HCT116 (cell line): ENCODE measurements around the gene C9orf43. TPM values are rescaled to one million over a fixed set of nuclear protein-coding genes. Genes with fewer than 3 reads are reported as not detected.

Experiments used
- ATAC-seq: fragments of 200-7000 bp; cut with Tn5 transposase; 2 replicates; pipeline ENCODE4 v1.9.1; 2020; ENCODE audit warnings: mild to moderate bottlenecking, moderate library complexity
- BruUV-seq: library from RNA; stranded (reverse); fragments of 400-500 nt; replicated peaks from 2 replicates; lab custom pipeline; 2021; lab: Mats Ljungman, UMichigan
- CTCF ChIA-PET: fragments of 300-600 bp; sonication (Branson Sonifier 250); formaldehyde crosslinking; loops from one replicate; lab custom pipeline; 2021; ENCODE audit warnings: antibody characterized with exemption; lab: Charles Lee
- POLR2A ChIA-PET: fragments of 300-600, 350-600 bp; sonication (Branson Sonifier 250); formaldehyde crosslinking; loops from one replicate; lab custom pipeline; 2021; ENCODE audit warnings: antibody characterized with exemption; lab: Charles Lee
- RAD21 ChIA-PET, 2 experiments: fragments of 300-600 bp; sonication (Branson Sonifier 250); formaldehyde crosslinking; loops; one replicate each; lab custom pipeline; 2023; ENCODE audit warnings: low total read pairs in 2 of 2; ENCODE audit not compliant: uncharacterized antibody in 2 of 2, unreplicated experiment in 2 of 2, low non-redundant PET in 1 of 2; lab: Charles Lee
- DNase-seq: peaks from one replicate; pipeline ENCODE4 v3.0.0-alpha.2; 2010; ENCODE audit warnings: low read depth, low spot score
- H2AFZ ChIP-seq: fragments of 200-600 bp; shearing (Covaris generic), sonication (generic); 2 replicates; pipeline ENCODE4 v1.6.1; 2017; ENCODE audit warnings: low read depth, mixed run types, mixed read lengths, antibody characterized with exemption, low read length; ENCODE audit not compliant: poor library complexity, severe bottlenecking
- H3K27ac ChIP-seq: 2 replicates; pipeline ENCODE4 v1.5.1; 2012; ENCODE audit warnings: low read depth, low read length
- H3K27me3 ChIP-seq: fragments of 200-600 bp; sonication (generic); 2 replicates; pipeline ENCODE4 v1.6.1; 2016; ENCODE audit warnings: mixed run types, low read length, mixed read lengths; ENCODE audit not compliant: insufficient read depth
- H3K36me3 ChIP-seq, 2 experiments: fragments of 200-500 bp in 1 of 2; fragments of 200-600 bp in 1 of 2; sonication (Bioruptor generic) in 1 of 2; sonication (generic) in 1 of 2; 2 replicates each; pipeline versions ENCODE4 v1.5.1 to v1.6.1; 2014 to 2016; ENCODE audit warnings: low read length in 2 of 2, inconsistent platforms in 1 of 2, mixed read lengths in 1 of 2, mixed run types in 1 of 2; ENCODE audit not compliant: insufficient read depth in 2 of 2, control insufficient read depth in 1 of 2
- H3K4me1 ChIP-seq, 2 experiments: fragments of 200-600 bp in 1 of 2; sonication (generic) in 1 of 2; 2 replicates each; pipeline versions ENCODE4 v1.5.1 to v1.6.1; 2012 to 2017; ENCODE audit warnings: low read length in 2 of 2, inconsistent platforms in 1 of 2, mild to moderate bottlenecking in 1 of 2, mixed read lengths in 1 of 2, mixed run types in 1 of 2, moderate library complexity in 1 of 2; ENCODE audit not compliant: insufficient read depth in 2 of 2, control insufficient read depth in 1 of 2
- H3K4me2 ChIP-seq: fragments of 200-600 bp; sonication (generic); 2 replicates; pipeline ENCODE4 v1.6.1; 2017; ENCODE audit warnings: mixed run types, low read length, mixed read lengths
- H3K4me3 ChIP-seq, 2 experiments: fragments of 200-600 bp in 1 of 2; sonication (generic) in 1 of 2; replicated peaks in 1 of 2; 2 replicates each; pipeline ENCODE4 v1.5.1; 2011 to 2016; ENCODE audit warnings: low read length in 2 of 2, control low read depth in 1 of 2, low read depth in 1 of 2, mild to moderate bottlenecking in 1 of 2, mixed read lengths in 1 of 2, mixed run types in 1 of 2
- H3K79me2 ChIP-seq: fragments of 200-600 bp; sonication (generic); 2 replicates; pipeline ENCODE4 v1.6.1; 2017; ENCODE audit warnings: mild to moderate bottlenecking, mixed run types, low read length, moderate library complexity, mixed read lengths; ENCODE audit not compliant: insufficient read depth
- H3K9ac ChIP-seq: fragments of 200-600 bp; sonication (generic); 2 replicates; pipeline ENCODE4 v1.6.1; 2016; ENCODE audit warnings: low read length, mixed read lengths
- H3K9me2 ChIP-seq: fragments of 200-600 bp; sonication (generic), shearing (Covaris generic); 2 replicates; pipeline ENCODE4 v1.6.1; 2017; ENCODE audit warnings: mixed run types, mild to moderate bottlenecking, moderate library complexity; ENCODE audit not compliant: insufficient read depth
- H3K9me3 ChIP-seq, 2 experiments: fragments of 200-500 bp in 1 of 2; fragments of 200-600 bp in 1 of 2; sonication (Bioruptor generic) in 1 of 2; sonication (generic) in 1 of 2; 2 replicates each; pipeline ENCODE4 v1.6.1; 2014 to 2017; ENCODE audit warnings: low read length in 2 of 2, mixed read lengths in 2 of 2, inconsistent platforms in 1 of 2, low read depth in 1 of 2, mild to moderate bottlenecking in 1 of 2, mixed run types in 1 of 2, moderate library complexity in 1 of 2; ENCODE audit not compliant: control insufficient read depth in 1 of 2, insufficient read depth in 1 of 2
- H4K20me1 ChIP-seq: fragments of 200-600 bp; sonication (generic), shearing (Covaris generic); 2 replicates; pipeline ENCODE4 v1.6.1; 2017; ENCODE audit warnings: mixed run types, mild to moderate bottlenecking, moderate library complexity; ENCODE audit not compliant: insufficient read depth
- CBX3 ChIP-seq: IDR thresholded peaks from 2 replicates; pipeline ENCODE4 v1.6.1; 2012; ENCODE audit warnings: low read depth
- CTCF ChIP-seq, 3 experiments: fragments of 200-600 bp in 1 of 3; sonication (generic) in 1 of 3; IDR thresholded peaks in 2 of 3; conservative IDR thresholded peaks in 1 of 3; 2 replicates each; pipeline ENCODE4 v1.5.1; 2012 to 2017; ENCODE audit warnings: low read depth in 2 of 3, low read length in 2 of 3, antibody characterized with exemption in 1 of 3, borderline replicate concordance in 1 of 3, control low read depth in 1 of 3, mild to moderate bottlenecking in 1 of 3, mixed read lengths in 1 of 3, mixed run types in 1 of 3, moderate library complexity in 1 of 3; ENCODE audit not compliant: insufficient read depth in 1 of 3
- EGR1 ChIP-seq: IDR thresholded peaks from 2 replicates; pipeline ENCODE4 v1.6.1; 2012; ENCODE audit warnings: low read depth
- ELF1 ChIP-seq: IDR thresholded peaks from 2 replicates; pipeline ENCODE4 v1.6.1; 2012; ENCODE audit warnings: low read depth, borderline replicate concordance
- EZH2 ChIP-seq: fragments of 200-600 bp; sonication (generic); IDR thresholded peaks from 2 replicates; pipeline ENCODE4 v1.6.1; 2017; ENCODE audit warnings: antibody characterized with exemption, mixed run types
- JUND ChIP-seq: IDR thresholded peaks from 2 replicates; pipeline ENCODE4 v1.6.1; 2012
- MAX ChIP-seq: IDR thresholded peaks from 2 replicates; pipeline ENCODE4 v1.6.1; 2012
- RAD21 ChIP-seq: IDR thresholded peaks from 2 replicates; pipeline ENCODE4 v1.6.1; 2012; ENCODE audit warnings: low read depth, mild to moderate bottlenecking
- SRF ChIP-seq: IDR thresholded peaks from 2 replicates; pipeline ENCODE4 v1.6.1; 2012; ENCODE audit warnings: low read depth
- TCF7L2 ChIP-seq: IDR thresholded peaks from 2 replicates; pipeline ENCODE4 v1.7.0; 2011; ENCODE audit warnings: borderline replicate concordance, inconsistent platforms; ENCODE audit not compliant: insufficient read depth, insufficient read length; ENCODE audit errors: extremely low read depth
- YY1 ChIP-seq: IDR thresholded peaks from 2 replicates; pipeline ENCODE4 v1.6.1; 2011; ENCODE audit warnings: low read length, low read depth, moderate library complexity, mild to moderate bottlenecking; ENCODE audit not compliant: insufficient replicate concordance; ENCODE audit errors: extremely low read depth
- ZFX ChIP-seq: fragments of 450-650 bp; IDR thresholded peaks from 2 replicates; pipeline ENCODE4 v1.6.1; 2017
- ZNF274 ChIP-seq: fragments of 200-500 bp; sonication (Bioruptor generic); IDR thresholded peaks from 2 replicates; pipeline ENCODE4 v1.6.1; 2014; ENCODE audit warnings: mild to moderate bottlenecking, low read depth, low read length, inconsistent platforms
- intact Hi-C: fragments of 100-400 bp; cut with micrococcal nuclease; formaldehyde crosslinking; loops from 2 replicates; pipeline ENCODE4 v1.10.0; 2022
- total RNA-seq: library from RNA; stranded (reverse); gene quantifications from one replicate; pipeline ENCODE4 v1.2.1, GENCODE V29; 2021; ENCODE audit not compliant: unreplicated experiment

C9orf43 gene
- total RNA-seq, 1 experiment from 2014 or later = 0.71 TPM

GRCh38 chr9:113426701-113427100 lies 16.2 kb downstream of the C9orf43 start:
- CTCF ChIA-PET = no interaction called here
- no peaks in the 10 kb centered on the region for H3K4me1 ChIP-seq
- no peaks in the 10 kb centered on the region; the same call in 1 of the 2 replicates for H3K27me3 ChIP-seq
- H2AFZ ChIP-seq = no peak overlapping the region
- H3K27ac ChIP-seq = no peak overlapping the region
- H3K9ac ChIP-seq = no peak overlapping the region
- TF ChIP-seq MAX (no peak), EZH2 (no peak), CBX3 (no peak), ZFX (no peak), TCF7L2 (no peak), RAD21 (no peak), SRF (no peak), ZNF274 (no peak), YY1 (no peak), CTCF (IDR thresholded peaks at IDR 0.05 in 2 of 3, conservative IDR thresholded peaks at IDR 0.05 in 1 of 3; ENCODE audit: borderline replicate concordance in 1 of 3, insufficient read depth in 1 of 3, low read depth in 2 of 3, low read length in 2 of 3) (no peak), ELF1 (no peak), EGR1 (no peak), JUND (no peak)
- H4K20me1 ChIP-seq = no peaks in the 10 kb centered on the region
- ATAC-seq = no peak
- RAD21 ChIA-PET = no interaction called here
- H3K4me3 ChIP-seq = no peak overlapping the region
- intact Hi-C loops = no loop called here
- H3K4me2 ChIP-seq = no peak overlapping the region
- DNase-seq = no peak
- POLR2A ChIA-PET = no interaction called here
- BruUV-seq = no TSS peak
- H3K9me2 ChIP-seq = no peaks in the 10 kb centered on the region
- H3K79me2 ChIP-seq = no peaks in the 10 kb centered on the region
- no peaks in the 10 kb centered on the region for H3K36me3 ChIP-seq
- no peaks in the 10 kb centered on the region for H3K9me3 ChIP-seq
